Kidney (tissue), 14 donors: ENCODE data around the gene S100A16. TPM values are rescaled to one million over a fixed set of nuclear protein-coding genes. Genes with fewer than 3 reads are reported as not detected.
A peak's percentile ranks its signal among the peaks of the same experiment; 100 is the strongest.

ENCODE experiments used
- DNase-seq, 5 donors: peaks; one replicate each; pipeline ENCODE4 v3.0.0-alpha.2; 2013 to 2020
- FAIRE-seq: peaks from 2 replicates; lab custom pipeline; 2012; peaks lifted over from hg19 to GRCh38; lab: Jason Lieb, UNC
- H3K27ac ChIP-seq, 2 donors: one replicate each; pipeline ENCODE4 v1.7.0; 2013; ENCODE audit warnings: low read depth in 2 of 2, low read length in 2 of 2, inconsistent platforms in 1 of 2
- H3K27me3 ChIP-seq: one replicate; pipeline ENCODE4 v1.7.1; 2013; ENCODE audit warnings: low read length, inconsistent platforms; ENCODE audit not compliant: control insufficient read depth, insufficient read depth
- H3K36me3 ChIP-seq, 3 donors: one replicate each; pipeline versions ENCODE4 v1.7.0 to v1.7.1; 2013; ENCODE audit warnings: low read length in 3 of 3, control low read depth in 1 of 3, inconsistent platforms in 1 of 3; ENCODE audit not compliant: insufficient read depth in 3 of 3, control insufficient read depth in 2 of 3
- H3K4me1 ChIP-seq, 3 donors: one replicate each; pipeline versions ENCODE4 v1.7.0 to v1.7.1; 2013; ENCODE audit warnings: low read length in 3 of 3, inconsistent platforms in 1 of 3, low read depth in 1 of 3; ENCODE audit not compliant: control insufficient read depth in 2 of 3, insufficient read depth in 2 of 3
- H3K4me3 ChIP-seq, 3 donors: one replicate each; pipeline versions ENCODE4 v1.7.0 to v1.8.1; 2013; ENCODE audit warnings: low read length in 3 of 3, control low read depth in 1 of 3, inconsistent platforms in 1 of 3
- H3K9ac ChIP-seq, 3 donors: one replicate each; pipeline versions ENCODE4 v1.7.0 to v1.7.1; 2013; ENCODE audit warnings: low read length in 3 of 3, control low read depth in 1 of 3, inconsistent platforms in 1 of 3
- H3K9me3 ChIP-seq, 3 donors: one replicate each; pipeline versions ENCODE4 v1.7.0 to v1.7.1; 2013; ENCODE audit warnings: low read length in 3 of 3, control low read depth in 1 of 3, inconsistent platforms in 1 of 3; ENCODE audit not compliant: control insufficient read depth in 2 of 3, insufficient read depth in 1 of 3
- intact Hi-C: fragments of 100-400 bp; cut with DNase I; formaldehyde crosslinking; loops from one replicate; pipeline ENCODE4 v1.11.1; 2022
- polyA plus RNA-seq: library from polyadenylated mRNA; stranded (reverse); fragments of 350-450 nt; fragmentation: Illumina TruSeq; extraction: RNeasy Lipid Tissue Mini Kit (QIAGEN cat#74804); gene quantifications from one replicate; pipeline ENCODE4 v1.2.3, GENCODE V29; 2014; ENCODE audit warnings: low read depth, low replicate concordance; ENCODE audit not compliant: insufficient read depth
- total RNA-seq: library from RNA; stranded (reverse); fragmentation: NEBNext Ultra II Directional; extraction: Animal tissue kit (Norgen Biotek cat#: 25700); gene quantifications from one replicate; pipeline ENCODE4 v1.2.1, GENCODE V29; 2021
- TF ChIP-seq, protein P1 (sequence below): IDR thresholded peaks from 3 replicates; pipeline ENCODE4 v1.5.1; 2012; ENCODE audit warnings: mild to moderate bottlenecking, moderate library complexity, borderline replicate concordance; ENCODE audit not compliant: insufficient read depth; ENCODE audit errors: extremely low read depth
- donor health status: control.
- donor health status: control.
- donor health status: control.
- donor health status: control.
- donor health status: control.
- donor health status: DM: yes; HTN: yes; CAD: no.
- donor health status: Normal renal cell carcinoma (clear cell type).

Gene S100A16
- total and polyA plus RNA-seq, 2 donors from 2014 or later = 119 to 174 TPM

DNA sequence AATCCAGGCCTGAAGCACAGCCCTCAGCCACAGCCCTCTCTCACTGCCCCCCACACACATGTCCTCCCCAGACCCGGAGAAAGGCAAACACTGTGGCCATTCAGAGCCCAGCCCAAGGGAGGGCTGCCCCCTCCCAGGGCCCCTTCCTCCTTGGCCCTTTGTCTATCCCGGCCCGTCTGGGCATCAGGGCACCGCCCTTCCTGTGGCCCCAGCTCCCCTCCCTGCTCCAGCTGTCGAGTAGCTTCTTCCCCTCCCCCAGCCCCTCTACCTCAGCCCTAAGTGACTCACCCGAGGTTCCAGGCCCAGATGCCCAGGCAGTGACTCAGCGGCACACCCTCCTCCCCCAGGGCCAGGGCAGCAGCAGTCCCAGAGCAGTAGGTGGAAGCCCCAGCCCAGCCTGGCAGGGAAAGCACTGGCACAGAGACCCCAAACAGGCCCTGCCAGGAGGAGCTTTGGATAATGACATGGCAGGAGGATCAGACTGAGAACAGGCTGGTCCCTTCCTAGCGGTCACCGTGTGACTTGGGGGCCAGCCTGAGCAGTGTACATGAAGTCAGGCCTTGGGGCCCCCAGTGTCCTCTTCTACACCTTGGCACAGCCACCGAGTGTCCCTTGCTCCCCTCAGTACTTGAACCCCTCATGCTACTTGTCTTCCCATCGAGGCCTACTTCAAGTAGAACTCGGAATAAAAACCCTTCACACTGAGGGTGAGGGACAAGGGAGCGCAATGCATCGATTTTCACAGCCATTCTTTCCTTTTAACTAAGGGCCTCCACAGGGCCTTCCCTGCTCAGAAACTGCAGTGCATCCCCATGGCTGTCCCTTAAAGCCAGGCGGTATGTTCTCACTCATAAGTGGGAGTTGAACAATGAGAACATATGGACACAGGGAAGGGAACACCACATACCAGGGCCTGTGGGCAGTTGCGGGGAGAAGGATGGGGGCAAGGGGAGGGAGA lies 46.2 kb downstream of the S100A16 start:
- no peak for FAIRE-seq
- H3K4me3 ChIP-seq = no peak overlapping the region
- H3K9ac ChIP-seq = peak overlapping the region in 1 of 3 donors; percentile 80
- H3K9me3 ChIP-seq = no peaks in the 10 kb centered on the region
- H3K36me3 ChIP-seq = no peaks in the 10 kb centered on the region
- H3K27me3 ChIP-seq = no peaks in the 10 kb centered on the region
- peak overlapping the region; percentile 95 to 97 for H3K27ac ChIP-seq
- peak; percentile 74 to 98 (median 90) for DNase-seq
- TF ChIP-seq, protein P1, sequence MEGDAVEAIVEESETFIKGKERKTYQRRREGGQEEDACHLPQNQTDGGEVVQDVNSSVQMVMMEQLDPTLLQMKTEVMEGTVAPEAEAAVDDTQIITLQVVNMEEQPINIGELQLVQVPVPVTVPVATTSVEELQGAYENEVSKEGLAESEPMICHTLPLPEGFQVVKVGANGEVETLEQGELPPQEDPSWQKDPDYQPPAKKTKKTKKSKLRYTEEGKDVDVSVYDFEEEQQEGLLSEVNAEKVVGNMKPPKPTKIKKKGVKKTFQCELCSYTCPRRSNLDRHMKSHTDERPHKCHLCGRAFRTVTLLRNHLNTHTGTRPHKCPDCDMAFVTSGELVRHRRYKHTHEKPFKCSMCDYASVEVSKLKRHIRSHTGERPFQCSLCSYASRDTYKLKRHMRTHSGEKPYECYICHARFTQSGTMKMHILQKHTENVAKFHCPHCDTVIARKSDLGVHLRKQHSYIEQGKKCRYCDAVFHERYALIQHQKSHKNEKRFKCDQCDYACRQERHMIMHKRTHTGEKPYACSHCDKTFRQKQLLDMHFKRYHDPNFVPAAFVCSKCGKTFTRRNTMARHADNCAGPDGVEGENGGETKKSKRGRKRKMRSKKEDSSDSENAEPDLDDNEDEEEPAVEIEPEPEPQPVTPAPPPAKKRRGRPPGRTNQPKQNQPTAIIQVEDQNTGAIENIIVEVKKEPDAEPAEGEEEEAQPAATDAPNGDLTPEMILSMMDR = no peak
- peaks cover 6 to 24% (median 19%) of the 10 kb centered on the region in 3 donors for H3K4me1 ChIP-seq
- intact Hi-C loops = loop anchor here (5.0 kb wide), 1 partner anchor 54 kb away; no protein-coding TSS in a partner anchor

DNA sequence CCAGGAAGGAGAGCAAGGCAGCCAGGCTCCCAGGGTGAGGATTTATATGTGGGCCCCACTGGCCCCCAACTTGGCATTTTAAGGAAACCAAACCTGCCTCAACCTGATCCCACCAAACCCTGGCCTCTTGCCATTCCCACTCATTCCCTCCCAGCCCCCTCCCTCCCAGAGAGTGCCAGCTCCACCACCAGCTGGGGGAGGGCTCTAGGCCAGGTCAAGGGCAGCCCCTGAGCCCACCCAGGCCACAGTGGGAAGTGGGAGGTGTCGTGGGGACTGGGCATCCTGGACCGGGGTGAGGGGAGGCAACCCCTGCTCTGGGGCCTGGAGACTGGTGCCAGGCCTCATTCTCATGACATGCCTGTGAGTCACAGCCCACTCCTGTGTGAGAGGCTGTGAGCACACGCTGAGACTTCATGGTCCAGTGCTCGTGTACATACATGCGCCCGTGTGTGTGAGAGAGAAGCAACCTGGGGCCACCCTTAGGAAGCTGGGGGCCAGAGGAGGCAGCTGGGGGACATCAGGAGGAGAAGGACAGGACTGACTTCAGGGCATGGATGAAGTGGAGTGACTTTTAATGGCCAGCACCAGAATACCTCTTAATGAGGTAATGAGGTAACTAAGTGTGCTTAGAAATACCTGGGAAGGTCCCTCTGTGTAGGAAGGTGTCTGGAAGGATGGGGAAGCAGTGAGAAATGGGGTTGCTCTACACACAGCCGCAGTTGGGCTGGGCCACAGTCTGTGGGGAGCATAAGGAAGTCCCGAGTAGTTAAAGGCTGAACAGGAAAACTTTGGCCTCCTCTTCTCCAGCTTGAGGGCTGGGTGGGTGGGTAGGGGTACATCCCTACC lies 47.2 kb downstream of the S100A16 start, which contains the start of gene S100A2:
Gene S100A2 (minus strand): TSS at position 316 of the 846 bp plus-strand sequence. CDS start 1,967 bp downstream, outside the sequence.
- no peaks in the 10 kb centered on the region for H3K9me3 ChIP-seq
- H3K27me3 ChIP-seq = no peaks in the 10 kb centered on the region
- peak within 1 kb of the TSS; percentile 95 to 97 for H3K27ac ChIP-seq
- TF ChIP-seq, protein P1 = no peak
- peaks cover 6 to 24% (median 19%) of the 10 kb centered on the region in 3 donors for H3K4me1 ChIP-seq
- DNase-seq = peak; percentile 45 to 91 (median 79)
- FAIRE-seq = no peak
- H3K9ac ChIP-seq = peak within 1 kb of the TSS in 1 of 3 donors; percentile 87
- no peaks in the 10 kb centered on the region for H3K36me3 ChIP-seq
- H3K4me3 ChIP-seq = peak within 1 kb of the TSS in 1 of 3 donors; percentile 44
- intact Hi-C loops = loop anchor here (5.0 kb wide), 1 partner anchor 53 kb away; no protein-coding TSS in a partner anchor

DNA sequence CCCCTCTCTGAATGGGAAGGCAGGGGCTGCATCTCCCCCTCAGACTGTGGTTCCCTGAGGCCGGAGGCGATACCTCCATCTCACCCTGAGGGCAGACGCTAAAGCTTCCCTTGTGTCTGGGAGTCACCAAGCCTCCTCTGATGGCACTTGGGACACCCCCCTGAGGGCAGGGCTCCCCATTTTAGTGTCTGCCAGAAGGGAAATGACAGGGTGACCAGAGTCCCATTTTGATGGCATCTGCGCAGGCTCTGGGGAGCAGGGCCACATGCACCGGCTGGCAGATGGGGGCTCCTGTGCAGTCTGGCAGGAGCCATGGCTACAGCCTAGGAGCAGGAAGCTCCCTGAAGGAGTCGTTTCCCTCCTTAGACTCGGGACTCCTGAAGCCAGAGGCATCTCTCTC lies 48.9 kb downstream of the S100A16 start:
- Histone ChIP-seq H3K27ac (peak overlapping the region; percentile 56 to 78), H3K36me3 (no peaks in the 10 kb centered on the region), H3K9ac (peak overlapping the region in 2 of 3 donors; percentile 29 to 87), H3K27me3 (no peaks in the 10 kb centered on the region), H3K4me3 (peak overlapping the region in 2 of 3 donors; percentile 31 to 44), H3K4me1 (peaks cover 6 to 24% (median 19%) of the 10 kb centered on the region in 3 donors), H3K9me3 (no peaks in the 10 kb centered on the region)
- DNase-seq (peak in 1 of 5 donors; percentile 45), FAIRE-seq (no peak)
- intact Hi-C loops = no loop called here
- TF ChIP-seq, protein P1 = no peak
